HS-27A (cell line): ENCODE data around the gene PTPN7.
"Not testable (repeated sequence)": the region's sequence is repeated elsewhere in the genome, so short reads cannot be mapped to it uniquely, and the experiment has no call there.

Source experiments
- DNase-seq: peaks from one replicate; pipeline ENCODE4 v3.0.0-alpha.2; 2012; ENCODE audit warnings: low read depth, missing footprints

The PTPN7 gene

DNA sequence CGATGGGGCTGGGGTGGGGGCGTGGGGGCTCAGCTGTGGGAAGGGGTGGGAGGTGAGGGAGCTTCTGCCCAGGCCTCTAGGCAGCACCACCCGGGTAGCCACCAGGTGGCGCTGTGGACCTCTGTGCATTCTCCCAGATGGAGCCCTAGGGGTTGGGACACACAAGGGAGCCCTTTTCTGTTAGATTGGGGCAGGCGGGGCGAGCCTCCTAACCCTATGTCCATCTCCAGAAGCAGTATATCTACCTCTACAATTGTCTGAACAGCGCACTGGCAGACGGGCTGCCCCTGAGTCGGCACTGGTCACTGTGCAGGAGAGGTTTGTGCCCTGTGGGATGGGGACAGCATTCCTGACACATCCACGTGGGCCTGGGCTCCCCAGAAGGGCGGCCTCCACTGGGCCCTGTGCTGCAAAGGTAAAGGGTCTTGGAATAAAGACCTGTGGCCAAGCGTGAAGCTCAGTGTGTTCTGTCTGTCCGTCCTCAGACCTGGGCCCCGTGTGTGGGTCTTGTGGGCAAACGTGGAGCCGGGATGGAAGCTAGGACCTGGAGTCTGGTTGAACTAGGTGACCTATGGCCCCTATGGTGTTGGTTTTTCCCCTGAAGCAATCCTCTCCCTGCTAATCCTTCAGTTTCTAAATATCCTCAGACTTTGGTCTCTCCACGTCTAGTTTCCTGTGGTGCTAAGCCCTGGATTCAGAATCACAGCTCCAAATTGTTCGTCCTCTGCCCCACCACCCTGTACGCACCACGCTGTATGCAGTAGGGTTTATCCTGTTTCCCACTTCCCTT is 28.8 kb upstream of the PTPN7 start:
- no peak for DNase-seq

- no peak for DNase-seq
Measured at GRCh38 chr1:202187697-202188407, 27.4 kb upstream of the PTPN7 start.

- DNase-seq = no peak
Measured at GRCh38 chr1:202187041-202187671, 26.8 kb upstream of the PTPN7 start.

DNA sequence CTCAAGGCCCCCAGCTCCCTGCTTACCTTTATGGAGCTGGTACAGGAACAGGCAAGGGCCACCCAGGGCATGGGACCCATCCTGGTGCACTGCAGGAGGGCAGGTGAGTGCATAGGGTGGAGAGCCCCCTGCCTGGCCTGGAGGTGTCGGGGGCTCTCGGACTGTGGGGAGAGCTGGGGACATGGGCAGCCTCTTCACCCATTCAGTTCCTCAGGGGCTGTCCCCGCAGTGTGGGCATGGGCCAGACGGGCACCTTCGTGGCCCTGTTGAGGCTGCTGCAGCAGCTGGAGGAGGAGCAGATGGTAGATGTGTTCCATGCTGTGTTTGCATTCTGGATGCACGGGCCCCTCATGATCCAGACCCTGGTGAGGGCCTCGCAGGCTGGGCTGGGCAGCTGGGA is 25.9 kb upstream of the PTPN7 start:
- no peak for DNase-seq

DNA sequence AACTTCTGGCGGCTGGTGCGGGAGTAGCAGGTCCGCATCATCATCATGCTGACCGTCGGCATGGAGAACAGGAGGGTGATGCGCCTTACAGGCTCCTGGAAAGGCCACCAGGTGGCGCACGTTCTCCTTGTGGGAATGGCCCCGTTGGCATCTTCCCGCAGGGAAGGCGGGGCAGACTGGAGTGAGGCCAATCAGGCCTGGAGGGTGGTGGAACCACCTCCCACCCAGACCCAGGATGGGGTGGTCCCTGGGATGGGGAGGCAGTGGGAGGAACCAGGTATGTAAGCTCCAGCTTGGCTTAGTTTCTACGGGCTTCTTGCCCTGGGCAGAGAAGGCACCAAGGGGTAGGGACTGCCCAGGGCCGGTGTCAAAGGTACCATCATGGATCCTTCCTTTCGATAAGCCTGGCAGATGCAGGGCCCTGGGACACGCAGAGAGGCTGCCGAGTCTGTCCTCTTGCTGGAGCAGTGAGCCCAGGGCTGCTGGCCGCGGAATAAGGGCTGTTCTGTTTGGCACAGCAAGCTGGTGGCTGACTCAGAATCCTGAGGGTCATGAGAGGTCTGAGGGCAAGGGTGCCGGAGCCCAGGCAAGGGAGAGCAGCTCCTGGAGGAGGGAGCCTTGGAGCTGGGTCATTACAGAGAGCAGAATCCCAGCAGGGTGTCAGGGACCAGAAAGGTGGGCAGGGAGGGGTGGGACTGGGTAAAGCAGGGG is 24.5 kb upstream of the PTPN7 start:
- DNase-seq = peak; percentile 64

DNA sequence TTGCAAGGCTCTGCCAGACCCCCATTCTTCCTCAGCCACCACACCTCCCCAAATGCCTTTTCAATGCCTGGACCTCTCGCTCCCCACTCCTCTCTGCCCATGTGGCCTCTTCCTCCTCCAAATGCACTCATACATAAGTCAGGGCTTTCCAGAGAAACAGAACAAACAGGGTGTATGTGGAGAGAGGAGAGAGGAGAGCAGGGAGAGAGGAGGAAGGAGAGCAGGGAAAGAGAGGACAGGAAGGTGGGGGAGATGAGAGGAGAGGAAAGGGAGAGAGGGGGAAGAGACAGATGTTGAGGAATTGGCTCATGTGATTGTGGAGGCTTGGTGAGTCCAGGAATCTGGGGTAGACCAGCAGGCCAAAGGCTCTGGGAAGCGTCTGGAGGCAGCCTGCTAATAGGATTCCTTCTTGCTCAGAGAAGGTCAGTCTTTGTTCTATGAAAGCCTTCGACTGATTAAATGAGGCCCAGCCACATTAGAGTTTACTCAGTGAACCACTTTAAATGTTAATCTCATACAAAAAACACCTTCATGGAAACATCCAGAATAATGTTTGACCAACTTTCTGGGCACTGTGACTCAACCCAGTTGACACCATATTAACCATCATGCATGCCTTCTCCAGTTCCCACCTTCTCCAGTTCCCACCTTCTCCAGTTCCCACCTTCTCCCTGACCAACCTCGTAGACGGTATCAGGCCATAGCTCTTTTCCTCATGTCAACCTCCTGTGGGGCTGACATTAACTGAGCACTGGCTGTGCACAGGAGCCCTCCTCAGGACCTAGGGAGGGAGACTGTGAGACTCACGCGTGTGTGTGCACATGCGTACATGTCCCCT is 21.9 kb upstream of the PTPN7 start:
- no peak for DNase-seq

GRCh38 chr1:202181586-202181985 is 21.2 kb upstream of the PTPN7 start:
- DNase-seq = no peak

DNA sequence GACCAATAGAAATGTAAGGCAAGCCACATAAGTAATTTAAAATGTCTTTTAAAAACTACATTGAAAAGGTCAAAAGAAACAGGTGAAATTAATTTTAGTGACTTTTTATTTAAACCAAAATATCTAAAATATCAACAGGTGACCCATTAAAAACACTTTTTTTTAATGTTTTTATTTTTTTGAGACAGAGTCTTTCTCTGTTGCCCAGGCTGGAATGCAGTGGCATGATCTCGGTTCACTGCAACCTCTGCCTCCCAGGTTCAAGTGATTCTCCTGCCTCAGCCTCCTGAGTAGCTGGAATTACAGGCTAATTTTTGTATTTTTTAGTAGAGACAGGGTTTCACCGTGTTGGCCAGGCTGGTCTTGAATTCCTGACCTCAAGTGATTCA is 20.3 kb upstream of the PTPN7 start:
- DNase-seq = not testable (repeated sequence)

DNA sequence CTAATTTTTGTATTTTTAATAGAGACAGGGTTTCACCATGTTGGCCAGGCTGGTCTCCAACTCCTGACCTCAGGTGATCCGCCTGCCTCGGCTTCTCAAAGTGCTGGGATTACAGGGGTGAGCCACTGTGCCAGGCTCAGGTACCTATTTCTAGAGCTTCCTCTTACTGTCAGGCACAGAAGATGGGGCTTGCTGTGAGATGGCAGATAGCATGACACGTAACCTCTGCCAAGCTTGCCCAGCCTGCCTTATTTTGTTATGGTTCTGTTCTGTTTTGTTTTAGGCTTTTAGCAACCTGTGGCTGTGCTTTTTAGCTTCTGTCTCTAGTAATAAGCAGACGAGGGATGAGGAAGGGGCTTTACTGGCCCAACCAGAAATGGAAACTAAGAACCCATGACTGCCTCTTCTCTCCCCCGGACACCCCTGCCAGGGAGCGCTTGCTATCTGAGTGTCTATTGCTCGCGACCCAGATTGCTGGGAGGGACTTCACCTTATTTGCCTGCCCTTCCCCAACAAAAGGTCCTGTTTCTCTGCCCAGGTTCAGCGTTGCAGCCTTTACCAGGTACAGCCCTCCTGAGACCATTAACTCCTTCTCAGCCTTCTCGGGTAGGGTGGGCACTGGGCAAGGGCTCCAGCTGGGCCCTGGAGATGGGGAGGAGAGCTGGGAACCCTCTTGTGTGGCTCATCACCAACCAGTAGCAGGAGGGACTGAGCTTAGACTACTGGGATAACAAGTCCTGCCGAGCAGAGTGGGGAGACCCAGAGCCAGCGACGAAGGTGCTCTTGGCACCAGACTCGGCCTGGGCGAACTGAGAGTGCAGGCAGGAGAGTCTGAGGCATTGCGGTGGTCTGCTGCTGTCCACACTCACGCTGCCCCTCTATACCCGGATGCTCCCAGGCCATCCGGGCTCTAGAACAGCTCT is 19.7 kb upstream of the PTPN7 start:
- DNase-seq = no peak

DNA sequence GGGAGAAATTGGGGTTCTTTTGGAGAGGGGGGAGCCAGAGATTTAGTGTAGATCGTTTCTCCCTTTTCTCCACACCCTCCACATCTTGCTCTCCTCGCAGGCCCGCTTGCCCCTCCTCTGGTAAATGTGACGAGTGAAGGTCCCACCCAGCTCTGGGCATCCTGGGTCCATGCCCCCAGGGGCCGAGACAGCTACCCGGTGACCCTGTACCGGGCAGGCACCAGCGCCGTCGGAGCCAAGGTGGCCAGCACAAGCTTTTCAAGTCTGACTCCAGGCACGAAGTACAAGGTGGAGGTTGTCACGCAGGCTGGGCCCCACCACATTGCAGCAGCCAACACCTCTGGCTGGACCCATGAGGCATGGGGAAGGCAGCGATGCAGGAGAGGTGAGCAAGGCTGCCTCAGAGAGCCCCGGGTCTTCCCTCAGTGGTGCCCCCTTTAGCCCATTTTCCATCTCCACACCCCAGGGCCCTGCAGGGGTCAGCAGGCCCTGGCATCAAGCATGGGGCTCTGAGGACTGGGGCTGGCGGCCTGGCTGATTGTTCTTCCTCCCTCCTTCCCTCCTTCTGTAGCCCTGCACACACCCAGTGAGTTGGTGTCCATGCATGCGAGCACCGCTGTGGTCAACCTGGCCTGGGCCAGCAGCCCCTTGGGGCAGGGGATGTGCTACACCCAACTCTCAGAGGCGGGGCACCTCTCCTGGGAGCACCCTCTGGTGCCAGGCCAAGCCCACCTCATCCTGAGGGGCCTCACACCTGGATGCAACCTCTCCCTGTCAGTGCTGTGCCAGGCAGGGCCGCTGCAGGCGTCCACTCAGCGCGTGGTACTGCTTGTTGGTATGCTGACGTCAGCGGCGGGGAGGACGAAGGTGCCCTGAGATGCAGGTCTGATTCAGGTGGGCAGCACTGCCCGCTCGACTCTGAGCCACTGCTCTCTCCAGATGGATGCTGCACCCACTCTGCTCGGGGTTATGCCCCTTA is 16.8 kb upstream of the PTPN7 start:
- DNase-seq = no peak

GRCh38 chr1:202173993-202174392 is 13.6 kb upstream of the PTPN7 start:
- DNase-seq = no peak

DNA sequence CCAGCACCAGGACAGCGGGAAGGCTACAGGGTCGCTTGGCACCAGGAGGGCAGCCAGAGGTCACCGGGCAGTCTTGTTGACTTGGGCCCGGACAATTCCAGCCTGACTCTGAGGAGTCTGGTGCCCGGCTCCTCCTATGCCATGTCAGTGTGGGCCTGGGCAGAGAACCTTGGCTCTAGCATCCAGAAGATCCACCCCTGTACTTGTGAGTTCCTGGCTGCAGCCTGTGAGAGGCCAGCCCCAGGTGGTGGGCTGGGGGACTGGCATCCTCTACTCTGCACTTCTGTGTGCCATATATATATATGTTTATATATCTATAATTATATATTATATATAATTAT is 11.6 kb upstream of the PTPN7 start:
- no peak for DNase-seq

GRCh38 chr1:202171292-202172014 is 11.1 kb upstream of the PTPN7 start:
- DNase-seq = no peak

DNA sequence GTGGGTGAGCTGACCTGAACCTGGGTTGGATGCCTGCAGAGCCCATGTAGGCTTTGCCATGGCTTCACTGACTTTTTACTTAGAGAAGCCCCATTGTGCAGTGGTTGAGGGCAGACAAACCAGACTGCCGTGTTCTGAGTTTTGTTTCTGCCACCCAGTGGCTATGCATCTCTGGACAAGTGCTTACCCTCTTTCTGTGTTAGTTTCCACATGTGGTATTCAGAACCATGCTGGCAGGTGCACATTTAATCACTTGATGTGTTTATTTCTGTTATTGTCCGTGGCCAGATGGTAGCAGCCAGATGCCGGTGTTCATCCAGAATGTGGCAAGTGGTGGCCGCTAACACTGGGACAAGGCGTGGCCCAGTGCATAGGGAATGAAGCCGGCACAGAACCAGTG is 10.3 kb upstream of the PTPN7 start:
- DNase-seq = no peak

DNA sequence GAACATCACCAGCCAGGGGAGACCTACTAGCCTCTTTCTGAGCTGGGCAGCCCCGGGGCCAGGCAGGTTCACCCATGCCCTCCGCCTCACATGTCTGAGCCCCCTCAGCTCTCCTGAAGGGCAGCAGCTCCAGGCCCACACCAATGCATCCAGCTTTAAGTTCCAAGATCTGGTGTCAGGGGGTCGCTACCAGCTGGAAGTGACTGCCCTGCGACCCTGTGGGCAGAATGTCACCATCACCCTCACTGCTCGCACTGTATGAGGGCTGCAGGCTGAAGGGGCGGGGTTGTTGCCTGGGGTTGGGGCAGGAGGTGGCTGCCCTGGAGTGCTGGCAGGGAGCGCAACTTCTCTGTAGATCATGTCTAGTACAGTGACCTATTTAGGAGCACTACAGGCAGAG is 8.5 kb upstream of the PTPN7 start:
- no peak for DNase-seq

- DNase-seq = no peak
Measured at GRCh38 chr1:202167708-202168415, 7.5 kb upstream of the PTPN7 start.

- not testable (repeated sequence) for DNase-seq
Measured at GRCh38 chr1:202167054-202167453, 6.7 kb upstream of the PTPN7 start.
